ENCODE data around the gene SNAP91. TPM values are rescaled to one million over a fixed set of nuclear protein-coding genes. Genes with fewer than 3 reads are reported as not detected.
A peak's percentile ranks its signal among the peaks of the same experiment; 100 is the strongest.
"Not testable (repeated sequence)": the region's sequence is repeated elsewhere in the genome, so short reads cannot be mapped to it uniquely, and the experiment has no call there.

SNAP91 gene, protein sequence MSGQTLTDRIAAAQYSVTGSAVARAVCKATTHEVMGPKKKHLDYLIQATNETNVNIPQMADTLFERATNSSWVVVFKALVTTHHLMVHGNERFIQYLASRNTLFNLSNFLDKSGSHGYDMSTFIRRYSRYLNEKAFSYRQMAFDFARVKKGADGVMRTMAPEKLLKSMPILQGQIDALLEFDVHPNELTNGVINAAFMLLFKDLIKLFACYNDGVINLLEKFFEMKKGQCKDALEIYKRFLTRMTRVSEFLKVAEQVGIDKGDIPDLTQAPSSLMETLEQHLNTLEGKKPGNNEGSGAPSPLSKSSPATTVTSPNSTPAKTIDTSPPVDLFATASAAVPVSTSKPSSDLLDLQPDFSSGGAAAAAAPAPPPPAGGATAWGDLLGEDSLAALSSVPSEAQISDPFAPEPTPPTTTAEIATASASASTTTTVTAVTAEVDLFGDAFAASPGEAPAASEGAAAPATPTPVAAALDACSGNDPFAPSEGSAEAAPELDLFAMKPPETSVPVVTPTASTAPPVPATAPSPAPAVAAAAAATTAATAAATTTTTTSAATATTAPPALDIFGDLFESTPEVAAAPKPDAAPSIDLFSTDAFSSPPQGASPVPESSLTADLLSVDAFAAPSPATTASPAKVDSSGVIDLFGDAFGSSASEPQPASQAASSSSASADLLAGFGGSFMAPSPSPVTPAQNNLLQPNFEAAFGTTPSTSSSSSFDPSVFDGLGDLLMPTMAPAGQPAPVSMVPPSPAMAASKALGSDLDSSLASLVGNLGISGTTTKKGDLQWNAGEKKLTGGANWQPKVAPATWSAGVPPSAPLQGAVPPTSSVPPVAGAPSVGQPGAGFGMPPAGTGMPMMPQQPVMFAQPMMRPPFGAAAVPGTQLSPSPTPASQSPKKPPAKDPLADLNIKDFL
- total RNA-seq = 10 to 100 TPM; 13.3 to 32.9 TPM
- 37.5 TPM for polyA plus RNA-seq (ENCODE audit: insufficient read depth, low read depth, low replicate concordance)
- long read RNA-seq, donor 1 = 0 reads
- long read RNA-seq, donor 2 = 0 reads

DNA sequence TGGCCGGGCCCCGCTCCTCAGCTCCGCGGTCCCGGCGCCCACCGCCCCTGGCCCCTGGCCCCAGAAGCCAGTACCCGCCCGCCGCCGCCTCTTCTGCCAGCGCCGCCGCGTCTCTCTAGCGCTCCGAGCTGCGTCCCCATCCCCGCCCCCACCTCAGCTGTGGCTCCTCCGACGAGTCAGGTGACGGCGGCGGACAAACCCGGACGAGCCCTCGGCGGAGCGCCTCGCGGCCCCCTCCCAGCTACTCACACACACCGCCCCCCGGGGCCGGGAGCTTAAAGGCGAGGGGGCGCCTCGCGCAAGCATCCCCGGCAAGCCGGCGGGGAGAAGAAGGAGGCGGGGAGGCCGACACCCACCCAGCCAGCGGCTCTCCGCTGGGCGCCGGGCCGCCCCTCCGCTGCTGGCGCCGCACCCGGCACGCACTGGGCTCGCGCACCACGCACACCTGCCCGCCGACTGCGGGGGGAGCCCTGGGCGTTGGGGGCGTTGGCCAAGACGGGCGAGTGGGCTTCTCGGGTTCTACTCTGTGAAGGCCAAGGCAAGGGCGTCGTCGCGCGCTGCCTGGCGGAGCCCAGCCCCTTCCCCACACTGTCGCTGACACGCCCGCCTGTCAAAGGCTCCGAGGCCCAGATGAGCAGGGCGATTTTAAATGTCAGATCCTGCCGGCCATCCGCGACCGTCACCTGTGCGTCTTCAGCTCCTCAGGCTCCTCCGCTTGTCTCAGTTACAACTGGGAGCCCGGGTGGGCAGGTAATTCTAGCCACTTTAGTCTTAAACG, at the start of gene SNAP91:
TSS of gene SNAP91 (minus strand) at position 132 of the 778 bp plus-strand sequence. CDS start 1,174 bp downstream, outside the sequence.
- H3K27ac ChIP-seq = peak within 1 kb of the TSS; percentile 29 to 63
- peak; percentile 69 for DNase-seq
- no peak for TF ChIP-seq POLR2A (IDR thresholded peaks at IDR 0.05)
- TF ChIP-seq, protein P1, sequence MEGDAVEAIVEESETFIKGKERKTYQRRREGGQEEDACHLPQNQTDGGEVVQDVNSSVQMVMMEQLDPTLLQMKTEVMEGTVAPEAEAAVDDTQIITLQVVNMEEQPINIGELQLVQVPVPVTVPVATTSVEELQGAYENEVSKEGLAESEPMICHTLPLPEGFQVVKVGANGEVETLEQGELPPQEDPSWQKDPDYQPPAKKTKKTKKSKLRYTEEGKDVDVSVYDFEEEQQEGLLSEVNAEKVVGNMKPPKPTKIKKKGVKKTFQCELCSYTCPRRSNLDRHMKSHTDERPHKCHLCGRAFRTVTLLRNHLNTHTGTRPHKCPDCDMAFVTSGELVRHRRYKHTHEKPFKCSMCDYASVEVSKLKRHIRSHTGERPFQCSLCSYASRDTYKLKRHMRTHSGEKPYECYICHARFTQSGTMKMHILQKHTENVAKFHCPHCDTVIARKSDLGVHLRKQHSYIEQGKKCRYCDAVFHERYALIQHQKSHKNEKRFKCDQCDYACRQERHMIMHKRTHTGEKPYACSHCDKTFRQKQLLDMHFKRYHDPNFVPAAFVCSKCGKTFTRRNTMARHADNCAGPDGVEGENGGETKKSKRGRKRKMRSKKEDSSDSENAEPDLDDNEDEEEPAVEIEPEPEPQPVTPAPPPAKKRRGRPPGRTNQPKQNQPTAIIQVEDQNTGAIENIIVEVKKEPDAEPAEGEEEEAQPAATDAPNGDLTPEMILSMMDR (IDR thresholded peaks at IDR 0.05) = no peak
- intact Hi-C loops (cut with DNase I; ENCODE audit: low total_unique reads) = no loop called here
- WGBS, 2 donors = 3% methylated on average over 19 to 46 of the region's 83 CpGs
- H3K27me3 ChIP-seq = no peaks in the 10 kb centered on the region
- H3K4me3 ChIP-seq = peak within 1 kb of the TSS; percentile 63 to 65
- no peaks in the 10 kb centered on the region for H3K4me1 ChIP-seq
- H3K9me3 ChIP-seq = no peaks in the 10 kb centered on the region
- no peaks in the 10 kb centered on the region for H3K36me3 ChIP-seq (ENCODE audit: low read depth, missing control alignments)

DNA sequence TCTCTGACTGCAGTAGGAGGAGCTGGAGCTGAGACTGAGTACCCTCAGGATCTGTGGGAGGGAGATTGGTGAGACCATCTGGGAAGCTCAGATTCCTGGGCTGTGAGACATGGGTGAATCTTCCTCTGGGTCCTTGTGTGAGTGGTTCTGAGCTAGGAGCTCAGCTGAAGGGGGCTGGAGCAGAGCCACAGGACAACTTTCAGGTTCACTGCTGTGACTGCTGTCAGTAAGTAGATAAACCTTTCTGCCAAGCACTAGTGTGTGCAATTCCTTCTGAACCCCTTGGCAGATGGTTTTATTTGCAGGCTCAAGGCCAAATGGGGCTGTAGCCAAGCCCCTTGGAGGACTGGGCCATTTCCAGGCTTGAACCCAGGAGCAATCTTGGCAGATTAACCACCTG, 49.6 kb upstream of the SNAP91 start:
- Histone ChIP-seq H3K4me1 (no peaks in the 10 kb centered on the region), H3K9me3 (no peaks in the 10 kb centered on the region), H3K4me3 (no peak overlapping the region), H3K27me3 (no peaks in the 10 kb centered on the region), H3K27ac (no peak overlapping the region), H3K36me3 (ENCODE audit: low read depth, missing control alignments) (no peaks in the 10 kb centered on the region)
- no peak for DNase-seq
- intact Hi-C loops (cut with DNase I; ENCODE audit: low total_unique reads) = no loop called here
- no peak for TF ChIP-seq POLR2A (IDR thresholded peaks at IDR 0.05)
- TF ChIP-seq, protein P1 (IDR thresholded peaks at IDR 0.05) = no peak

DNA sequence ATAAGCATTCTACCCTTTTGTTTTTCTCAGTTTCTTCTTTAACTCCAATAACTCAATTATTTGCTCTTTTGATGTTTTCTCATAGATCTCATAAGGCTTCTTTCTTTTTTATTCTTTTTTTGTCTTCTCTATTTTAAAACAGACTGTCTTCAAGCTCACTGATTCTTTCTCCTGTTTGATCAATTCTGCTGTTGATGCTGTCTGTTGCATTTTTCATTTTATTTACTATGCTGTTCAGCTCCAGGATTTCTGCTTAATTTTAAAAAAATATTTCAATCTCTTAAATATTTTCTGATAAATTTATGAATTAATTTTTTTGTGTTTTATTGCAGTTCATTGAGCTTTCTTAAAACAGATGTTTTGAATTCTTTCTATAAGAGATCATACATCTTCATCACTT, 48.1 kb upstream of the SNAP91 start:
- no peaks in the 10 kb centered on the region for H3K4me1 ChIP-seq
- no peaks in the 10 kb centered on the region for H3K27me3 ChIP-seq
- intact Hi-C loops (cut with DNase I; ENCODE audit: low total_unique reads) = no loop called here
- no peaks in the 10 kb centered on the region for H3K36me3 ChIP-seq (ENCODE audit: low read depth, missing control alignments)
- H3K4me3 ChIP-seq = no peak overlapping the region
- H3K27ac ChIP-seq = no peak overlapping the region
- TF ChIP-seq POLR2A (IDR thresholded peaks at IDR 0.05) = no peak
- TF ChIP-seq, protein P1 (IDR thresholded peaks at IDR 0.05) = no peak
- DNase-seq = no peak
- no peaks in the 10 kb centered on the region for H3K9me3 ChIP-seq

DNA sequence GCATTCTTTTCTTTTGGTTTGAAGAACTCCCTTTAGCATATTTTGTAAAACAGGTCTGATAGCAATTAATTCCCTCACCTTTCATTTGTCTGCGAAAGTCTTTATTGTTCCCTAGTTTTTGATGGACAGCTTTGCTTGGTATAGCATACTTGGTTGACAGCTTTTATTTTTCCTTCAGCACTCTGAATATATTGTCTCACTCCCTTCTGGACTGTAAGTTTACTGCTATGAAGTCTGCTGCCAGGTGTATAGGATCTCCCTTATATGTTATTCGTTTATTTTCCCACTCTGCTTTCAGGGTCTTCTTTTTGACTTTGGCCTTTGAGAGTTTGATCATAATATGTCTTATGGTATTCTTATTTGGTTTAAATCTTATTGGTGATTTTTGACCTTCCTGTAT, 47.7 kb upstream of the SNAP91 start:
- H3K9me3 ChIP-seq = no peaks in the 10 kb centered on the region
- no peaks in the 10 kb centered on the region for H3K4me1 ChIP-seq
- 93% methylated on average over 2 of the region's 2 CpGs for WGBS, 2 donors
- H3K36me3 ChIP-seq (ENCODE audit: low read depth, missing control alignments) = no peaks in the 10 kb centered on the region
- intact Hi-C loops (cut with DNase I; ENCODE audit: low total_unique reads) = no loop called here
- no peak overlapping the region for H3K4me3 ChIP-seq
- H3K27ac ChIP-seq = no peak overlapping the region
- TF ChIP-seq, protein P1 (IDR thresholded peaks at IDR 0.05) = no peak
- no peak for TF ChIP-seq POLR2A (IDR thresholded peaks at IDR 0.05)
- no peaks in the 10 kb centered on the region for H3K27me3 ChIP-seq
- DNase-seq = no peak

DNA sequence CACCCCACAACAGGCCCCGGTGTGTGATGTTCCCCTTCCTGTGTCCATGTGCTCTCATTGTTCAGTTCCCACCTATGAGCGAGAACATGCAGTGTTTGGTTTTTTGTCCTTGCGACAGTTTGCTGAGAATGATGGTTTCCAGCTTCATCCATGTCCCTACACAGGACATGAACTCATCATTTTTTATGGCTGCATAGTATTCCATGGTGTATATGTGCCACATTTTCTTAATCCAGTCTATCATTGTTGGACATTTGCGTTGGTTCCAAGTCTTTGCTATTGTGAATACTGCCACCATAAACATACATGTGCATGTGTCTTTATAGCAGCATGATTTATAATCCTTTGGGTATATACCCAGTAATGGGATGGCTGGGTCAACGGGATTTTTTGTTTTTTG, 43.5 kb upstream of the SNAP91 start:
- intact Hi-C loops (cut with DNase I; ENCODE audit: low total_unique reads); H3K4me3 ChIP-seq; H3K4me1 ChIP-seq; H3K9me3 ChIP-seq; H3K27me3 ChIP-seq; DNase-seq; H3K36me3 ChIP-seq (ENCODE audit: low read depth, missing control alignments); H3K27ac ChIP-seq: not testable (repeated sequence)
- WGBS, 2 donors = 88 to 94% methylated on average over 5 of the region's 5 CpGs

Measured in testis (tissue), 5 donors.